ENCODE measurements around the gene TMEM201.

TMEM201 gene

GRCh38 chr1:9652379-9653209, 63.9 kb downstream of the TMEM201 start:
- no peak for DNase-seq

- DNase-seq = no peak
Observed at GRCh38 chr1:9653210-9653490, 64.4 kb downstream of the TMEM201 start.

GRCh38 chr1:9653491-9654050, 64.9 kb downstream of the TMEM201 start:
- no peak for DNase-seq

GRCh38 chr1:9654051-9654833, 65.5 kb downstream of the TMEM201 start:
- peak in 2 of 56 donors; percentile 4 to 12 for DNase-seq

- no peak for DNase-seq
Observed at GRCh38 chr1:9654834-9655723, 66.4 kb downstream of the TMEM201 start.

- no peak for DNase-seq
Observed at GRCh38 chr1:9655836-9656235, 67.1 kb downstream of the TMEM201 start.

GRCh38 chr1:9657521-9658032, 68.9 kb downstream of the TMEM201 start:
- no peak for DNase-seq

- no peak for DNase-seq
Observed at GRCh38 chr1:9658199-9658598, 69.5 kb downstream of the TMEM201 start.

GRCh38 chr1:9659328-9659727, 70.6 kb downstream of the TMEM201 start:
- no peak for DNase-seq

- no peak for DNase-seq
Observed at GRCh38 chr1:9663257-9663656, 74.5 kb downstream of the TMEM201 start.
